ENCODE results near the gene SURF1. TPM values are rescaled to one million over a fixed set of nuclear protein-coding genes. Genes with fewer than 3 reads are reported as not detected.

SURF1 gene
- total and polyA plus RNA-seq, 2 donors (not counting 1 experiment from before 2014, with no cell fraction given): 44.1 to 54.5 TPM

DNA sequence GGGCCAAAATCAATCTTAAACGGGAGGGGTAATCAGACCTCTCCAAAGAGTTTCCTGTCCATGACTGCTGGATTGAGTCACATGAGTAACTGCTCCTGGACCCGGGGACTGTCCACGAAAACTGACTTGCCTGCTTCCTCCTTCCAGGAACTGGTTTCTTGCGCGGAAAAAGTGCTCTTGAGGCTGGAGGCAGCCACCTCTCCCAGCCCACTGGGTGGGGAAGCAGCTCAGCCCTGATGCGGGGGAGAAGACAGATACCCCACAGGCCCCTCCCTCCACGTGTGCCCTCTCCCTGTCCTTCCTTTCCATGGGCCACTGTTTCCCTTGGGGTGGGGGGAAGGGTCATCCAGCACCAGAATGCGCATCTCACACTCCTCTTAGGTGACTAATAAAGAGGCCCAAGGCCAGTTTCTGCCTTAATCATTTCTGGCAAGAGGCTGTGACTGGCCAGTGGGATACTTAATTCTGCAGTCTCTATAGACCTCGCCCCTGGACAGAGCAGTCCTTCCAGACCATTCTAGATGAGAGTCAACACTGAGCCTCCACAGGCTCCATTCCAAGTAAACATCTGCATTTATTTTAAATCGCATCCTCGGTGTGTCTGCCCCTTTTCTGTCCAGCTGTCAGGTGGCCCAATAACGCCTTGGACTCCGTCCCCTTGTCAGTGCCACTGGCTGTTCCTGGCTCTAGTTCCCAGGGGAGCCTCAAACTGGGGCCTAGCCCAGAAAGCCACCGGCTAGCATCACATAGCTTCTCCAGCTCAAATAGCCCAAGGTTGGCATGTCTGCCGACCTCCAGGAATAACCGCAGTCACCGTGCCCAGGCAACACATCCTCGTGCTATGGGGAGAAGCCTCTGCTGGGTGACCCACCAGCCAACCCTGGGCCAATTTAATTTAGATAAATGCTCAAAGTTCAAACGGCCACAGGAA is 49.5 kb upstream of the SURF1 start:
- intact Hi-C loops (cut with micrococcal nuclease): loop anchor here (1.0 to 2.0 kb wide), 3 partner anchors 55 to 81 kb away; partner anchors contain the start of gene SLC2A6
- DNase-seq (no peak), ATAC-seq (ENCODE audit: low read depth) (no peak)
- H3K4me1 ChIP-seq (ENCODE audit: control insufficient read depth in 2 of 2, insufficient read depth in 2 of 2, low read length in 2 of 2): peaks cover 0 to 2% of the 10 kb centered on the region in 2 donors
- H3K27me3 ChIP-seq (replicated peaks in 1 of 4; ENCODE audit: control extremely low read depth in 1 of 4, control insufficient read depth in 3 of 4, insufficient read depth in 4 of 4, low read length in 3 of 4): no peaks in the 10 kb centered on the region
- no peaks in the 10 kb centered on the region for H3K9me3 ChIP-seq (ENCODE audit: control extremely low read depth in 1 of 3, control insufficient read depth in 2 of 3, insufficient read depth in 1 of 3, low read length in 2 of 3)
- no peak overlapping the region for H3K4me3 Mint-ChIP-seq
- H3K36me3 ChIP-seq (replicated peaks in 1 of 2; ENCODE audit: control extremely low read depth in 1 of 2, control insufficient read depth in 1 of 2, extremely low read depth in 1 of 2, insufficient read depth in 2 of 2, low read length in 1 of 2): peaks cover 0 to 58% of the 10 kb centered on the region in 2 experiments
- no peak for TF ChIP-seq EZH2 (IDR thresholded peaks at IDR 0.05; ENCODE audit: borderline replicate concordance, insufficient read depth, low read depth, low read length, poor library complexity, severe bottlenecking)
- TF ChIP-seq, protein P1, sequence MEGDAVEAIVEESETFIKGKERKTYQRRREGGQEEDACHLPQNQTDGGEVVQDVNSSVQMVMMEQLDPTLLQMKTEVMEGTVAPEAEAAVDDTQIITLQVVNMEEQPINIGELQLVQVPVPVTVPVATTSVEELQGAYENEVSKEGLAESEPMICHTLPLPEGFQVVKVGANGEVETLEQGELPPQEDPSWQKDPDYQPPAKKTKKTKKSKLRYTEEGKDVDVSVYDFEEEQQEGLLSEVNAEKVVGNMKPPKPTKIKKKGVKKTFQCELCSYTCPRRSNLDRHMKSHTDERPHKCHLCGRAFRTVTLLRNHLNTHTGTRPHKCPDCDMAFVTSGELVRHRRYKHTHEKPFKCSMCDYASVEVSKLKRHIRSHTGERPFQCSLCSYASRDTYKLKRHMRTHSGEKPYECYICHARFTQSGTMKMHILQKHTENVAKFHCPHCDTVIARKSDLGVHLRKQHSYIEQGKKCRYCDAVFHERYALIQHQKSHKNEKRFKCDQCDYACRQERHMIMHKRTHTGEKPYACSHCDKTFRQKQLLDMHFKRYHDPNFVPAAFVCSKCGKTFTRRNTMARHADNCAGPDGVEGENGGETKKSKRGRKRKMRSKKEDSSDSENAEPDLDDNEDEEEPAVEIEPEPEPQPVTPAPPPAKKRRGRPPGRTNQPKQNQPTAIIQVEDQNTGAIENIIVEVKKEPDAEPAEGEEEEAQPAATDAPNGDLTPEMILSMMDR (IDR thresholded peaks at IDR 0.05): no peak
- ChIA-PET POLR2A (no interaction called here), CTCF (interaction anchor here (0.6 to 4.8 kb wide), 6 partner anchors 12 to 219 kb away, joined by 3 to 34 read pairs (median 4); partner anchors contain the start of genes CACFD1 and REXO4)
- no peak overlapping the region for H3K27ac ChIP-seq (ENCODE audit: low read length in 2 of 2)
- H4K20me1 ChIP-seq (ENCODE audit: control insufficient read depth, insufficient read depth, low read length, poor library complexity, severe bottlenecking): peaks cover 42% of the 10 kb centered on the region
- no peak overlapping the region for H2AFZ ChIP-seq (ENCODE audit: insufficient read depth, low read depth, low read length, poor library complexity, severe bottlenecking)
- no peak overlapping the region for H3K4me2 ChIP-seq (replicated peaks; ENCODE audit: low read depth, low read length, poor library complexity, severe bottlenecking)
- no peaks in the 10 kb centered on the region for H3K27me3 Mint-ChIP-seq
- no peak overlapping the region for H3K27ac Mint-ChIP-seq
- no peak overlapping the region for H3K4me3 ChIP-seq (ENCODE audit: control extremely low read depth in 1 of 5, extremely low read depth in 1 of 5, insufficient read depth in 1 of 5, low read depth in 2 of 5, low read length in 4 of 5)
- no peak overlapping the region for H3K9ac ChIP-seq (ENCODE audit: low read length)
- no peaks in the 10 kb centered on the region for H3K9me3 Mint-ChIP-seq (ENCODE audit: insufficient read depth)
- peaks cover 2% of the 10 kb centered on the region for H3K4me1 Mint-ChIP-seq
- WGBS (ENCODE audit: insufficient coverage): 91% methylated on average over 10 of the region's 19 CpGs
- H3K79me2 ChIP-seq (ENCODE audit: control insufficient read depth, insufficient read depth, low read length): peaks cover 5% of the 10 kb centered on the region

All from B cell (primary cell).